Endothelial cell of umbilical vein (primary cell): Measurements from ENCODE around the gene ZSCAN29. TPM values are rescaled to one million over a fixed set of nuclear protein-coding genes. Genes with fewer than 3 reads are reported as not detected.

Source experiments
- BruUV-seq: library from RNA; stranded (reverse); fragments of 400-500 nt; replicated peaks from 2 replicates; lab custom pipeline; 2021; lab: Mats Ljungman, UMichigan
- CTCF ChIA-PET: fragments of 300-600, 350-600 bp; sonication (Branson Sonifier 250); formaldehyde crosslinking; loops from one replicate; lab custom pipeline; 2021; ENCODE audit warnings: antibody characterized with exemption, inconsistent platforms; lab: Charles Lee
- POLR2A ChIA-PET: fragments of 300-600, 350-600 bp; sonication (Branson Sonifier 250); formaldehyde crosslinking; loops from one replicate; lab custom pipeline; 2021; ENCODE audit warnings: antibody characterized with exemption, inconsistent platforms; lab: Charles Lee
- DNase-seq: peaks from one replicate; pipeline ENCODE4 v3.0.0-alpha.2; 2011; ENCODE audit warnings: low read depth, low spot score
- FAIRE-seq: peaks from 2 replicates; lab custom pipeline; 2011; peaks lifted over from hg19 to GRCh38; lab: Jason Lieb, UNC
- H2AFZ ChIP-seq: 2 replicates; pipeline ENCODE4 v1.6.0; 2012; ENCODE audit warnings: low read depth, low read length, control low read depth, inconsistent platforms
- H3K27ac ChIP-seq: 2 replicates; pipeline ENCODE4 v1.5.1; 2011; ENCODE audit warnings: low read depth, mild to moderate bottlenecking, control low read depth, low read length, moderate library complexity; ENCODE audit not compliant: insufficient read depth
- H3K27me3 ChIP-seq, 2 experiments: 2 replicates each; pipeline versions ENCODE4 v1.6.0 to v1.6.1; 2011; ENCODE audit warnings: low read length in 2 of 2, mixed read lengths in 1 of 2; ENCODE audit not compliant: control insufficient read depth in 2 of 2, insufficient read depth in 2 of 2
- H3K36me3 ChIP-seq, 2 experiments: 2 replicates in 1 of 2; 3 replicates in 1 of 2; pipeline ENCODE4 v1.5.1; 2011; ENCODE audit warnings: low read length in 2 of 2, mild to moderate bottlenecking in 1 of 2, moderate library complexity in 1 of 2; ENCODE audit not compliant: control insufficient read depth in 2 of 2, insufficient read depth in 2 of 2; ENCODE audit errors: extremely low read depth in 1 of 2
- H3K4me1 ChIP-seq: 3 replicates; pipeline ENCODE4 v1.5.1; 2011; ENCODE audit warnings: mild to moderate bottlenecking, low read length; ENCODE audit not compliant: control insufficient read depth, insufficient read depth; ENCODE audit errors: extremely low read depth
- H3K4me2 ChIP-seq: 2 replicates; pipeline ENCODE4 v1.6.1; 2011; ENCODE audit warnings: low read length, control low read depth, mixed read lengths; ENCODE audit not compliant: insufficient read depth
- H3K4me3 ChIP-seq, 3 experiments: fragments of 200-600 bp in 1 of 3; sonication (generic), shearing (Covaris generic) in 1 of 3; replicated peaks in 1 of 3; 2 replicates each; pipeline ENCODE4 v1.5.1; 2011 to 2016; ENCODE audit warnings: control low read depth in 3 of 3, low read length in 3 of 3, mild to moderate bottlenecking in 2 of 3, inconsistent platforms in 1 of 3, low read depth in 1 of 3, moderate library complexity in 1 of 3; ENCODE audit not compliant: insufficient read depth in 1 of 3
- H3K79me2 ChIP-seq: 2 replicates; pipeline ENCODE4 v1.6.0; 2012; ENCODE audit warnings: low read length, inconsistent platforms; ENCODE audit not compliant: control insufficient read depth, insufficient read depth
- H3K9ac ChIP-seq: replicated peaks from 2 replicates; pipeline ENCODE3; 2011; ENCODE audit warnings: low read length, control low read depth; ENCODE audit not compliant: insufficient read depth; ENCODE audit errors: extremely low read depth
- H3K9me1 ChIP-seq: replicated peaks from 3 replicates; pipeline ENCODE4 v1.6.0; 2011; ENCODE audit warnings: mild to moderate bottlenecking, low read length; ENCODE audit not compliant: control insufficient read depth, insufficient read depth; ENCODE audit errors: extremely low read depth
- H3K9me3 ChIP-seq: replicated peaks from 2 replicates; pipeline ENCODE4 v1.5.1; 2012; ENCODE audit warnings: low read length, inconsistent platforms; ENCODE audit not compliant: control insufficient read depth, insufficient read depth
- H4K20me1 ChIP-seq: replicated peaks from 2 replicates; pipeline ENCODE3; 2011; ENCODE audit warnings: mild to moderate bottlenecking, low read length; ENCODE audit not compliant: control insufficient read depth, insufficient read depth; ENCODE audit errors: extremely low read depth
- EZH2 ChIP-seq: IDR thresholded peaks from 2 replicates; pipeline ENCODE4 v1.6.1; 2012; ENCODE audit warnings: borderline replicate concordance, low read depth, mild to moderate bottlenecking, moderate library complexity, low read length, inconsistent platforms; ENCODE audit not compliant: severe bottlenecking
- FOS ChIP-seq: IDR thresholded peaks from 2 replicates; pipeline ENCODE4 v1.6.1; 2011; ENCODE audit warnings: mild to moderate bottlenecking, low read length, moderate library complexity, borderline replicate concordance; ENCODE audit not compliant: insufficient read depth
- POLR2A ChIP-seq: IDR thresholded peaks from 2 replicates; pipeline ENCODE4 v1.6.1; 2012; ENCODE audit warnings: low read depth, mild to moderate bottlenecking, control low read depth, low read length
- POLR2AphosphoS5 ChIP-seq: IDR thresholded peaks from 2 replicates; pipeline ENCODE4 v1.6.1; 2012; ENCODE audit warnings: low read depth, mild to moderate bottlenecking, control low read depth, low read length, moderate library complexity; ENCODE audit not compliant: insufficient read depth
- dilution Hi-C: fragments of 300-500 bp; cut with MboI; formaldehyde crosslinking; loops from one replicate; pipeline ENCODE4 v1.15.0; 2019; ENCODE audit warnings: low sequenced_read_pairs; ENCODE audit not compliant: extremely low pct_ligation_motif_present
- intact Hi-C: fragments of 100-400 bp; cut with micrococcal nuclease; formaldehyde crosslinking; loops from one replicate; pipeline ENCODE4 v1.10.0; 2022
- polyA plus RNA-seq, 4 experiments: library from polyadenylated mRNA; depleted of rRNA in 3 of 4; stranded (reverse) in 3 of 4; unstranded in 1 of 4; fragments of >200 nt; gene quantifications; 2 replicates each; pipeline versions ENCODE4 v1.2.1 to v1.2.3, GENCODE V29; 2011 to 2012; ENCODE audit warnings: missing spikeins in 1 of 4
- total RNA-seq: library from RNA; stranded (reverse); gene quantifications from 2 replicates; pipeline ENCODE4 v1.2.3, GENCODE V29; 2021

ZSCAN29 gene
- total and polyA plus RNA-seq, 2 donors (not counting 3 experiments of a cell fraction or from before 2014, with no cell fraction given) = 3.7 to 15.7 TPM

DNA sequence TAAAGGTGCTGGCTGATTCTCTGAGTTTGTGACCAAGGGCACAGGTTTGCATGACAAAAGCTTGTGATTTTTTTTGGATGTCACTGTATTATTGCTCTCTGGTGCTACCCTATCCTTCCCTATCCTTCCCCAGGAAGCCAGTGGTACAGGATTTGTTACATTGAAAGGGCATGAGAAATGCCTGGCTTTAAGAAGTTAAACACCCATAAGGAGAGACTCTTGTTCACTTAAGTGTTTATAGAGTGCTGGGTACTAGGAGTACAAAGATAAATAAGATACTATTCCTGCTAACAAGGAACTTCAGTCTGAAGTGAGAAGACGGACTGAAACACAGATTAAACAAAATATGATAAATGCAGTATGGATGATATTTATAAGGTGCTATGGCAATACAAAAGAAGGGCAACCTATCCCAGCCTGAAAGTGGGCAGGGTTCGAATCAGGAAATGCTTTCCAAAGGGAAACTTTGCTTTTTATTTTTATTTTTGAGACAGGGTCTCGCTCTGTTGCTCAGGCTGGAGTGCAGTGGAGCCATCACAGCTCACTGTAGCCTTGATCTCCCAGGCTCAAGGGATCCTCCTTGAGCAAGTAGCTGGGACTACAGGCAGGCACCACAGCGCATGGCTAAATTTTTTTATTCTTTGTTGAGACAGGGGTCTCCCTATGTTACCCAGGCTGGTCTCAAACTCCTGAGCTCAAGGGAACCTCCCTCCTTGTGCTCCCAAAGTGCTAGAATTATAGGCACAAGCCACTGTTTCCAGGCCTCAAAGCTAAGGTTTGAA, 51.7 kb downstream of the ZSCAN29 start:
- H3K36me3 ChIP-seq = no peaks in the 10 kb centered on the region
- POLR2A ChIA-PET = no interaction called here
- no peaks in the 10 kb centered on the region for H3K9me3 ChIP-seq
- peaks cover 6 to 28% of the 10 kb centered on the region in 2 experiments for H3K27me3 ChIP-seq
- H3K79me2 ChIP-seq = no peaks in the 10 kb centered on the region
- no peak overlapping the region for H3K4me2 ChIP-seq
- TF ChIP-seq EZH2 (no peak), POLR2AphosphoS5 (no peak), FOS (no peak)
- no TSS peak for BruUV-seq
- H3K4me3 ChIP-seq = no peak overlapping the region
- H4K20me1 ChIP-seq = no peaks in the 10 kb centered on the region
- no peak overlapping the region for H2AFZ ChIP-seq
- H3K9ac ChIP-seq = no peak overlapping the region
- H3K9me1 ChIP-seq = no peaks in the 10 kb centered on the region
- no peak for DNase-seq
- CTCF ChIA-PET = interaction anchor here (1.1 kb wide), 1 partner anchor 16 kb away, joined by 4 read pairs; no protein-coding TSS in a partner anchor
- H3K27ac ChIP-seq = no peak overlapping the region
- no peaks in the 10 kb centered on the region for H3K4me1 ChIP-seq
- intact Hi-C loops = no loop called here
- no peak for FAIRE-seq
- dilution Hi-C loops = no loop called here

DNA sequence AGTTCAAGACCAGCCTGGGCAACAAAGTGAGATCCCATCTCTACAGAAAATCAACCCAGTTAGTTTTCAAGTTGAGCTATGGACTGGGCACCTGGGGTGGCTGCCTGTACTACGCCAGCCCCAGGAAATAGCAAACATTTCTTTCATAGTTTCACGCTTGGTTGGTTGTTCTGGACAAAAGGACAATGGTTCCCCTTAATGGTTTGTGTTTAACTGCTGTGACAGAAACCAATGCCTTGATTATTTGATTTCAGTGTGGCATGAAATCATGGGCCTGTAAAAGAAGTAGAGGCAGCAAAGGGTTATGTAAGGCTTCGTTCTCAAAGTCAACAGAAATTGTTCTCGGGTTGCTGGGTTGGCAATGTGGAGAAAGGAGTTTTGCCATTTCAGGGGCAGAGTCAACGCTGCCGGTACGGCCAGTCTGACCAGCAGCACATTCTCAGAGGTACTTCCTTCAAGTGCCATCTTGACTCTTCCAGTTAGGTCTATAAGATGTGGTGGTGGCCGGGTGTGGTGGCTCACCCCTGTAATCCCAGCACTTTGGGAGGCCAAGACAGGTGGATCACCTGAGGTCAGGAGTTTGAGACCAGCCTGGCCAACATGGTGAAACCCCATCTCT, 53.2 kb downstream of the ZSCAN29 start:
- FAIRE-seq = no peak
- BruUV-seq = no TSS peak

More for the DNA sequence above, 53.2 kb downstream of the ZSCAN29 start:
- Histone ChIP-seq H3K36me3 (no peaks in the 10 kb centered on the region), H3K4me2 (no peak overlapping the region), H3K9me3 (no peaks in the 10 kb centered on the region), H2AFZ (no peak overlapping the region), H3K9me1 (no peaks in the 10 kb centered on the region), H3K27me3 (peaks cover 6 to 30% of the 10 kb centered on the region in 2 experiments), H3K27ac (no peak overlapping the region), H3K4me1 (no peaks in the 10 kb centered on the region), H3K4me3 (no peak overlapping the region), H4K20me1 (no peaks in the 10 kb centered on the region), H3K9ac (no peak overlapping the region), H3K79me2 (no peaks in the 10 kb centered on the region)
- ChIA-PET CTCF (no interaction called here), POLR2A (no interaction called here)
- no peak for DNase-seq
- dilution Hi-C loops (no loop called here), intact Hi-C loops (no loop called here)
- TF ChIP-seq EZH2 = no peak
- no peak for TF ChIP-seq POLR2A
